ENCODE measurements around the gene RETREG2. TPM values are rescaled to one million over a fixed set of nuclear protein-coding genes. Genes with fewer than 3 reads are reported as not detected.

RETREG2 gene
- total RNA-seq, 1 experiment from 2014 or later, result 59.5 TPM

DNA sequence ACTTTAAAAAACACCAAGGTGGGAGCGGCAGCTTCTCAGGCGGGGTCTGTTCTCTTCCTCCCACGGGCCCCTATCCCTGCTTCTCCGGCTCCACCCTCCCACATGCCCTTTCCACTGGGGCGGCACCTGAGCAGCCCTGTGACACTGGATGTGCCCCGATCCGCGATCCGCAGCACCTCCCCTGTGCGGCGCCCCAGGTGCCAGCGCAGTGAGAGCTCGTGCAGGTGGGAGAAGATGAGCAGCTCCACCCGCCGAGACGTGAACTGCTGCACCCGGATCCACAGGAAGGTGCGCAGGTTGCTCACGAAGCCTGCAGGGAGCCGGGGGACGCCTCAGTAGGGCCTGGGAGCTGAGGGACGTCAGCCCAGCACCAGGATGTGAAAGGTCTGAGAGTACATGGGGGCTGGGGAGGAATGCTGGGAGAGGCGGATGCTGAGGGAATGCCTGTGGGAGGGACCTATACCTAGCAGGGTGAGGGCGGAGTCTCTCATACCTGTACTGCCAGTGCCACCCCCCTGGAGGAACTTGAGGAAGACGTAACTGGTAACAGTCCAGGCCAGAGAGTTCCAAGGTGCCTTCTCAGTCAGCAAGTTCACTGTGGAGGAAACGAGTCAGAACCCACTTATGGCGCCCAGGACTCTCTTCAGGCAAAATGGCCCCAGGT, 37.9 kb downstream of the RETREG2 start:
- CTCF ChIA-PET, result interaction anchor here (0.6 kb wide), 1 partner anchor 45 kb away, joined by 3 read pairs; no protein-coding TSS in a partner anchor
- Histone ChIP-seq H3K4me1 (peaks cover 18% of the 10 kb centered on the region), H3K27me3 (replicated peaks; ENCODE audit: control insufficient read depth, insufficient read depth, low read length) (no peaks in the 10 kb centered on the region), H3K9me3 (no peaks in the 10 kb centered on the region), H3K4me3 (ENCODE audit: low read depth, low read length) (no peak overlapping the region), H3K36me3 (ENCODE audit: control insufficient read depth, insufficient read depth, low read length) (peaks cover 9% of the 10 kb centered on the region)
- BruUV-seq (replicated peaks), result no TSS peak
- Mint-ChIP-seq H3K27ac (ENCODE audit: unreplicated experiment) (peak overlapping the region; percentile 95), H3K27me3 (ENCODE audit: insufficient read depth, unreplicated experiment) (no peaks in the 10 kb centered on the region), H3K36me3 (ENCODE audit: insufficient read depth, unreplicated experiment) (peaks cover 54% of the 10 kb centered on the region), H3K9me3 (ENCODE audit: unreplicated experiment) (no peaks in the 10 kb centered on the region), H3K4me1 (ENCODE audit: low read depth, unreplicated experiment) (no peaks in the 10 kb centered on the region), H3K4me3 (ENCODE audit: unreplicated experiment) (no peak overlapping the region)
- intact Hi-C loops (cut with micrococcal nuclease; ENCODE audit: unreplicated experiment), result loop anchor here (5.0 kb wide), 1 partner anchor 171 kb away; the partner anchor contains the start of gene DNPEP
- TF ChIP-seq, protein P1, sequence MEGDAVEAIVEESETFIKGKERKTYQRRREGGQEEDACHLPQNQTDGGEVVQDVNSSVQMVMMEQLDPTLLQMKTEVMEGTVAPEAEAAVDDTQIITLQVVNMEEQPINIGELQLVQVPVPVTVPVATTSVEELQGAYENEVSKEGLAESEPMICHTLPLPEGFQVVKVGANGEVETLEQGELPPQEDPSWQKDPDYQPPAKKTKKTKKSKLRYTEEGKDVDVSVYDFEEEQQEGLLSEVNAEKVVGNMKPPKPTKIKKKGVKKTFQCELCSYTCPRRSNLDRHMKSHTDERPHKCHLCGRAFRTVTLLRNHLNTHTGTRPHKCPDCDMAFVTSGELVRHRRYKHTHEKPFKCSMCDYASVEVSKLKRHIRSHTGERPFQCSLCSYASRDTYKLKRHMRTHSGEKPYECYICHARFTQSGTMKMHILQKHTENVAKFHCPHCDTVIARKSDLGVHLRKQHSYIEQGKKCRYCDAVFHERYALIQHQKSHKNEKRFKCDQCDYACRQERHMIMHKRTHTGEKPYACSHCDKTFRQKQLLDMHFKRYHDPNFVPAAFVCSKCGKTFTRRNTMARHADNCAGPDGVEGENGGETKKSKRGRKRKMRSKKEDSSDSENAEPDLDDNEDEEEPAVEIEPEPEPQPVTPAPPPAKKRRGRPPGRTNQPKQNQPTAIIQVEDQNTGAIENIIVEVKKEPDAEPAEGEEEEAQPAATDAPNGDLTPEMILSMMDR (IDR thresholded peaks at IDR 0.05; ENCODE audit: insufficient read depth in 1 of 2, low read depth in 1 of 2, low read length in 1 of 2, severe bottlenecking in 1 of 2, unreplicated experiment in 1 of 2), result no peak
- POLR2A ChIA-PET, result interaction anchor here (2.6 kb wide), 1 partner anchor 9 kb away, joined by 29 read pairs; the partner anchor contains the start of gene ZFAND2B
- no peak for DNase-seq

DNA sequence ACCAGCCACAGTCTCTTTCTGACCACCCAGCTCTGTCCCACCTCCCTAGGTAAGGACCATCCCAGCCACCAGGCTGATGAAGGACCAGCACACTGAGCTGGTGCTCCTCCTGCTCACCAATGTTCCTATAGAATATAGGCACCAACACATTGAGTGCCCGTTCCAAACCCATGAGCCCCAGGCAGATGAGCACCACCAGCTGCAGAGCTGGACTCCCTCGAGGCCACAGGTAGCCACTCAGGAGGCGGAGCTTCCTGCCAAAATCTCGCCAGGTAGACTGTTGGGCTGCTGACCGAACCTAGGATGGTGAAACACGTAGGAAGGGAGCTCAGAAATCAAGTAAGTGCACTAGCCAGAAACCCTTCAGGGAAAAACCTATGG, 38.5 kb downstream of the RETREG2 start:
- Mint-ChIP-seq H3K4me3 (ENCODE audit: unreplicated experiment) (peak overlapping the region; percentile 58), H3K9me3 (ENCODE audit: unreplicated experiment) (no peaks in the 10 kb centered on the region), H3K27ac (ENCODE audit: unreplicated experiment) (peak overlapping the region; percentile 95), H3K4me1 (ENCODE audit: low read depth, unreplicated experiment) (no peaks in the 10 kb centered on the region), H3K27me3 (ENCODE audit: insufficient read depth, unreplicated experiment) (no peaks in the 10 kb centered on the region), H3K36me3 (ENCODE audit: insufficient read depth, unreplicated experiment) (peaks cover 49% of the 10 kb centered on the region)
- Histone ChIP-seq H3K4me1 (peaks cover 18% of the 10 kb centered on the region), H3K36me3 (ENCODE audit: control insufficient read depth, insufficient read depth, low read length) (peaks cover 7% of the 10 kb centered on the region), H3K27me3 (replicated peaks; ENCODE audit: control insufficient read depth, insufficient read depth, low read length) (no peaks in the 10 kb centered on the region), H3K4me3 (ENCODE audit: low read depth, low read length) (no peak overlapping the region), H3K9me3 (no peaks in the 10 kb centered on the region)
- POLR2A ChIA-PET, result interaction anchor here (2.6 kb wide), 1 partner anchor 9 kb away, joined by 29 read pairs; the partner anchor contains the start of gene ZFAND2B
- BruUV-seq (replicated peaks), result no TSS peak
- intact Hi-C loops (cut with micrococcal nuclease; ENCODE audit: unreplicated experiment), result loop anchor here (5.0 kb wide), 1 partner anchor 171 kb away; the partner anchor contains the start of gene DNPEP
- CTCF ChIA-PET, result interaction anchor here (0.6 to 2.0 kb wide), 3 partner anchors 10 to 62 kb away, joined by 3 to 8 read pairs (median 8); partner anchors contain the start of genes DNAJB2 and ZFAND2B
- no peak for DNase-seq
- TF ChIP-seq, protein P1 (IDR thresholded peaks at IDR 0.05; ENCODE audit: insufficient read depth in 1 of 2, low read depth in 1 of 2, low read length in 1 of 2, severe bottlenecking in 1 of 2, unreplicated experiment in 1 of 2), result no peak

DNA sequence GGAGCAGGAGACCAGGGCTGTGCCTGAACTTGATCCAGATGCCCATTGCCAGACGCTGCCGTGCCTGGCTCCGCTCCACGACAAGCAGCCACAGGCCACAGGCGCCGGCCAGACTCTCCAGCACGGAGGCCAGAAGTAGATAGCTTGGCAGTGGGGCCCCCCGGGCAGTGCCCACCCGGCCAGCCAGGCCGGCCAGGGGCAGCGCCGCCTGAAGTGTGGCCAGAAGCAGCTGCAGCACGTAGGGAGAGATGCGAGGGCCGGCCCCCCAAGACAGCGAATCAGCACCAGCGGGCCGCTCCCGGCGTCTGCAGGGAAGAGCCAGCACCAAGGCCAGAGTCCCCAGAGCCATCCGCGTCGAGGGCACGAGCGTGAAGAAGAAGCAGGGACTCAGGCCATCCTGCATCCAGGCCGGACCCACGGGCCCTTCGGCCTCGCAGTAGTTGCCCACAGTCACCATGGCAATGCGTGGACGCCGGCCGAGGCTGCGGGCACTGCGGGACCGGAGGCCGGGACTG, 40.2 kb downstream of the RETREG2 start:
- DNase-seq, result peak; percentile 63 to 71
- H3K9me3 ChIP-seq, result no peaks in the 10 kb centered on the region
- CTCF ChIA-PET, result interaction anchor here (1.1 to 2.5 kb wide), 6 partner anchors 31 to 189 kb away, joined by 3 to 18 read pairs (median 5); partner anchors contain the start of gene DNAJB2
- peaks cover 18% of the 10 kb centered on the region for H3K4me1 ChIP-seq
- TF ChIP-seq, protein P1 (IDR thresholded peaks at IDR 0.05; ENCODE audit: insufficient read depth in 1 of 2, low read depth in 1 of 2, low read length in 1 of 2, severe bottlenecking in 1 of 2, unreplicated experiment in 1 of 2), result no peak
- H3K4me3 ChIP-seq (ENCODE audit: low read depth, low read length), result peak overlapping the region; percentile 89
- Mint-ChIP-seq H3K27ac (ENCODE audit: unreplicated experiment) (peak overlapping the region; percentile 95), H3K36me3 (ENCODE audit: insufficient read depth, unreplicated experiment) (peaks cover 35% of the 10 kb centered on the region), H3K4me1 (ENCODE audit: low read depth, unreplicated experiment) (no peaks in the 10 kb centered on the region), H3K4me3 (ENCODE audit: unreplicated experiment) (peak overlapping the region; percentile 96), H3K27me3 (ENCODE audit: insufficient read depth, unreplicated experiment) (no peaks in the 10 kb centered on the region), H3K9me3 (ENCODE audit: unreplicated experiment) (no peaks in the 10 kb centered on the region)
- POLR2A ChIA-PET, result interaction anchor here (0.6 to 3.0 kb wide), 9 partner anchors 11 to 216 kb away, joined by 5 to 27 read pairs (median 7); partner anchors contain the start of genes ANKZF1, ATG9A, CNPPD1 and GLB1L
- peaks cover 3% of the 10 kb centered on the region for H3K36me3 ChIP-seq (ENCODE audit: control insufficient read depth, insufficient read depth, low read length)
- no peaks in the 10 kb centered on the region for H3K27me3 ChIP-seq (replicated peaks; ENCODE audit: control insufficient read depth, insufficient read depth, low read length)
- intact Hi-C loops (cut with micrococcal nuclease; ENCODE audit: unreplicated experiment), result loop anchor here (1.0 to 5.0 kb wide), 6 partner anchors 11 to 169 kb away; partner anchors contain the start of genes DNAJB2, DNPEP and NHEJ1
- TSS peak; percentile 9 for BruUV-seq (replicated peaks)
